Endothelial cell of umbilical vein (primary cell): ENCODE results near the gene ATG14. TPM values are rescaled to one million over a fixed set of nuclear protein-coding genes. Genes with fewer than 3 reads are reported as not detected.

ENCODE experiments used
- BruUV-seq: library from RNA; stranded (reverse); fragments of 400-500 nt; replicated peaks from 2 replicates; lab custom pipeline; 2021; lab: Mats Ljungman, UMichigan
- CTCF ChIA-PET: fragments of 300-600, 350-600 bp; sonication (Branson Sonifier 250); formaldehyde crosslinking; loops from one replicate; lab custom pipeline; 2021; ENCODE audit warnings: antibody characterized with exemption, inconsistent platforms; lab: Charles Lee
- POLR2A ChIA-PET: fragments of 300-600, 350-600 bp; sonication (Branson Sonifier 250); formaldehyde crosslinking; loops from one replicate; lab custom pipeline; 2021; ENCODE audit warnings: antibody characterized with exemption, inconsistent platforms; lab: Charles Lee
- DNase-seq: peaks from one replicate; pipeline ENCODE4 v3.0.0-alpha.2; 2011; ENCODE audit warnings: low read depth, low spot score
- FAIRE-seq: peaks from 2 replicates; lab custom pipeline; 2011; peaks lifted over from hg19 to GRCh38; lab: Jason Lieb, UNC
- H2AFZ ChIP-seq: 2 replicates; pipeline ENCODE4 v1.6.0; 2012; ENCODE audit warnings: low read depth, low read length, control low read depth, inconsistent platforms
- H3K27ac ChIP-seq: 2 replicates; pipeline ENCODE4 v1.5.1; 2011; ENCODE audit warnings: low read depth, mild to moderate bottlenecking, control low read depth, low read length, moderate library complexity; ENCODE audit not compliant: insufficient read depth
- H3K27me3 ChIP-seq, 2 experiments: 2 replicates each; pipeline versions ENCODE4 v1.6.0 to v1.6.1; 2011; ENCODE audit warnings: low read length in 2 of 2, mixed read lengths in 1 of 2; ENCODE audit not compliant: control insufficient read depth in 2 of 2, insufficient read depth in 2 of 2
- H3K36me3 ChIP-seq, 2 experiments: 2 replicates in 1 of 2; 3 replicates in 1 of 2; pipeline ENCODE4 v1.5.1; 2011; ENCODE audit warnings: low read length in 2 of 2, mild to moderate bottlenecking in 1 of 2, moderate library complexity in 1 of 2; ENCODE audit not compliant: control insufficient read depth in 2 of 2, insufficient read depth in 2 of 2; ENCODE audit errors: extremely low read depth in 1 of 2
- H3K4me1 ChIP-seq: 3 replicates; pipeline ENCODE4 v1.5.1; 2011; ENCODE audit warnings: mild to moderate bottlenecking, low read length; ENCODE audit not compliant: control insufficient read depth, insufficient read depth; ENCODE audit errors: extremely low read depth
- H3K4me2 ChIP-seq: 2 replicates; pipeline ENCODE4 v1.6.1; 2011; ENCODE audit warnings: low read length, control low read depth, mixed read lengths; ENCODE audit not compliant: insufficient read depth
- H3K4me3 ChIP-seq, 3 experiments: fragments of 200-600 bp in 1 of 3; sonication (generic), shearing (Covaris generic) in 1 of 3; replicated peaks in 1 of 3; 2 replicates each; pipeline ENCODE4 v1.5.1; 2011 to 2016; ENCODE audit warnings: control low read depth in 3 of 3, low read length in 3 of 3, mild to moderate bottlenecking in 2 of 3, inconsistent platforms in 1 of 3, low read depth in 1 of 3, moderate library complexity in 1 of 3; ENCODE audit not compliant: insufficient read depth in 1 of 3
- H3K79me2 ChIP-seq: 2 replicates; pipeline ENCODE4 v1.6.0; 2012; ENCODE audit warnings: low read length, inconsistent platforms; ENCODE audit not compliant: control insufficient read depth, insufficient read depth
- H3K9ac ChIP-seq: replicated peaks from 2 replicates; pipeline ENCODE3; 2011; ENCODE audit warnings: low read length, control low read depth; ENCODE audit not compliant: insufficient read depth; ENCODE audit errors: extremely low read depth
- H3K9me1 ChIP-seq: replicated peaks from 3 replicates; pipeline ENCODE4 v1.6.0; 2011; ENCODE audit warnings: mild to moderate bottlenecking, low read length; ENCODE audit not compliant: control insufficient read depth, insufficient read depth; ENCODE audit errors: extremely low read depth
- H3K9me3 ChIP-seq: replicated peaks from 2 replicates; pipeline ENCODE4 v1.5.1; 2012; ENCODE audit warnings: low read length, inconsistent platforms; ENCODE audit not compliant: control insufficient read depth, insufficient read depth
- H4K20me1 ChIP-seq: replicated peaks from 2 replicates; pipeline ENCODE3; 2011; ENCODE audit warnings: mild to moderate bottlenecking, low read length; ENCODE audit not compliant: control insufficient read depth, insufficient read depth; ENCODE audit errors: extremely low read depth
- EZH2 ChIP-seq: IDR thresholded peaks from 2 replicates; pipeline ENCODE4 v1.6.1; 2012; ENCODE audit warnings: borderline replicate concordance, low read depth, mild to moderate bottlenecking, moderate library complexity, low read length, inconsistent platforms; ENCODE audit not compliant: severe bottlenecking
- FOS ChIP-seq: IDR thresholded peaks from 2 replicates; pipeline ENCODE4 v1.6.1; 2011; ENCODE audit warnings: mild to moderate bottlenecking, low read length, moderate library complexity, borderline replicate concordance; ENCODE audit not compliant: insufficient read depth
- GATA2 ChIP-seq: IDR thresholded peaks from 2 replicates; pipeline ENCODE4 v1.7.0; 2011; ENCODE audit warnings: low read depth, mild to moderate bottlenecking, moderate library complexity, mixed read lengths, low read length; ENCODE audit not compliant: insufficient read length, insufficient read depth
- JUN ChIP-seq: IDR thresholded peaks from 2 replicates; pipeline ENCODE4 v1.6.1; 2011; ENCODE audit warnings: borderline replicate concordance, low read depth; ENCODE audit not compliant: insufficient read length, insufficient read depth
- MYC ChIP-seq: IDR thresholded peaks from one replicate; pipeline ENCODE4 v1.6.1; 2011; ENCODE audit warnings: mild to moderate bottlenecking, low read depth, low read length
- POLR2A ChIP-seq: IDR thresholded peaks from 2 replicates; pipeline ENCODE4 v1.6.1; 2012; ENCODE audit warnings: low read depth, mild to moderate bottlenecking, control low read depth, low read length
- POLR2AphosphoS5 ChIP-seq: IDR thresholded peaks from 2 replicates; pipeline ENCODE4 v1.6.1; 2012; ENCODE audit warnings: low read depth, mild to moderate bottlenecking, control low read depth, low read length, moderate library complexity; ENCODE audit not compliant: insufficient read depth
- dilution Hi-C: fragments of 300-500 bp; cut with MboI; formaldehyde crosslinking; loops from one replicate; pipeline ENCODE4 v1.15.0; 2019; ENCODE audit warnings: low sequenced_read_pairs; ENCODE audit not compliant: extremely low pct_ligation_motif_present
- intact Hi-C: fragments of 100-400 bp; cut with micrococcal nuclease; formaldehyde crosslinking; loops from one replicate; pipeline ENCODE4 v1.10.0; 2022
- polyA plus RNA-seq, 4 experiments: library from polyadenylated mRNA; depleted of rRNA in 3 of 4; stranded (reverse) in 3 of 4; unstranded in 1 of 4; fragments of >200 nt; gene quantifications; 2 replicates each; pipeline versions ENCODE4 v1.2.1 to v1.2.3, GENCODE V29; 2011 to 2012; ENCODE audit warnings: missing spikeins in 1 of 4
- total RNA-seq: library from RNA; stranded (reverse); gene quantifications from 2 replicates; pipeline ENCODE4 v1.2.3, GENCODE V29; 2021
- TF ChIP-seq, protein P1 (sequence below), 2 donors: IDR thresholded peaks; 1 replicate in 1 of 2; 2 replicates in 1 of 2; pipeline ENCODE4 v1.5.1; 2011; ENCODE audit warnings: low read length in 2 of 2, mild to moderate bottlenecking in 2 of 2, moderate library complexity in 2 of 2, control low read depth in 1 of 2, inconsistent platforms in 1 of 2, low read depth in 1 of 2; ENCODE audit not compliant: insufficient read depth in 1 of 2; ENCODE audit errors: extremely low read depth in 1 of 2

The ATG14 gene
- total and polyA plus RNA-seq, 2 donors (not counting 3 experiments of a cell fraction or from before 2014, with no cell fraction given) = 5.9 to 10.0 TPM

DNA sequence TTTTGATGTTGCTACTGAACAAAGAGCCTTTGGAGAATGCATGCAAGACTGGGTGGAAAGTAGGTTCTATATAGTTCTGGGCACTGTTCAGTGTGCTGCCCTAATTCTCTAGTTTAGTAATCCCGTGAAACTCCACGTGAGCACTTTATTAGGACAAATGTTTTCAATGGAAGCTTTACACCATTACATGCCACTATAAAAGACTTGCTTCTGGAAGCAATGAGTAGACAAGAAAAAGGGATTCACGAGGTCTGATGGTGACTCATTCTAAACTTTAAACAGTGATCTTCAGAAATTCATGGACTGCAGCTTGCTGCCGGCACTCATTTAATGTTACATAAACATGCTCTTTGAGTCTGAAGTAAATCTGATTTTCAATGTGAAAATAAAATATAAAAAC, 22.3 kb downstream of the ATG14 start:
- ChIA-PET CTCF (no interaction called here), POLR2A (interaction anchor here (0.7 kb wide), 1 partner anchor 364 kb away, joined by 3 read pairs; no protein-coding TSS in a partner anchor)
- Histone ChIP-seq H3K4me3 (no peak overlapping the region), H3K27ac (no peak overlapping the region), H3K4me2 (no peak overlapping the region), H3K9me1 (no peaks in the 10 kb centered on the region), H3K36me3 (peaks cover 0 to 7% of the 10 kb centered on the region in 2 experiments), H3K4me1 (no peaks in the 10 kb centered on the region), H3K9me3 (no peaks in the 10 kb centered on the region), H3K9ac (no peak overlapping the region), H2AFZ (no peak overlapping the region), H3K27me3 (no peaks in the 10 kb centered on the region), H4K20me1 (no peaks in the 10 kb centered on the region), H3K79me2 (no peaks in the 10 kb centered on the region)
- intact Hi-C loops = no loop called here
- BruUV-seq = no TSS peak
- TF ChIP-seq JUN = no peak
- TF ChIP-seq MYC = no peak
- no peak for TF ChIP-seq POLR2AphosphoS5
- TF ChIP-seq, protein P1, sequence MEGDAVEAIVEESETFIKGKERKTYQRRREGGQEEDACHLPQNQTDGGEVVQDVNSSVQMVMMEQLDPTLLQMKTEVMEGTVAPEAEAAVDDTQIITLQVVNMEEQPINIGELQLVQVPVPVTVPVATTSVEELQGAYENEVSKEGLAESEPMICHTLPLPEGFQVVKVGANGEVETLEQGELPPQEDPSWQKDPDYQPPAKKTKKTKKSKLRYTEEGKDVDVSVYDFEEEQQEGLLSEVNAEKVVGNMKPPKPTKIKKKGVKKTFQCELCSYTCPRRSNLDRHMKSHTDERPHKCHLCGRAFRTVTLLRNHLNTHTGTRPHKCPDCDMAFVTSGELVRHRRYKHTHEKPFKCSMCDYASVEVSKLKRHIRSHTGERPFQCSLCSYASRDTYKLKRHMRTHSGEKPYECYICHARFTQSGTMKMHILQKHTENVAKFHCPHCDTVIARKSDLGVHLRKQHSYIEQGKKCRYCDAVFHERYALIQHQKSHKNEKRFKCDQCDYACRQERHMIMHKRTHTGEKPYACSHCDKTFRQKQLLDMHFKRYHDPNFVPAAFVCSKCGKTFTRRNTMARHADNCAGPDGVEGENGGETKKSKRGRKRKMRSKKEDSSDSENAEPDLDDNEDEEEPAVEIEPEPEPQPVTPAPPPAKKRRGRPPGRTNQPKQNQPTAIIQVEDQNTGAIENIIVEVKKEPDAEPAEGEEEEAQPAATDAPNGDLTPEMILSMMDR (IDR thresholded peaks at IDR 0.05; ENCODE audit: extremely low read depth in 1 of 2, insufficient read depth in 1 of 2, low read depth in 1 of 2, low read length in 2 of 2) = no peak
- no peak for TF ChIP-seq FOS
- TF ChIP-seq GATA2 = no peak
- TF ChIP-seq POLR2A = no peak
- DNase-seq = no peak
- no peak for FAIRE-seq
- dilution Hi-C loops = no loop called here

DNA sequence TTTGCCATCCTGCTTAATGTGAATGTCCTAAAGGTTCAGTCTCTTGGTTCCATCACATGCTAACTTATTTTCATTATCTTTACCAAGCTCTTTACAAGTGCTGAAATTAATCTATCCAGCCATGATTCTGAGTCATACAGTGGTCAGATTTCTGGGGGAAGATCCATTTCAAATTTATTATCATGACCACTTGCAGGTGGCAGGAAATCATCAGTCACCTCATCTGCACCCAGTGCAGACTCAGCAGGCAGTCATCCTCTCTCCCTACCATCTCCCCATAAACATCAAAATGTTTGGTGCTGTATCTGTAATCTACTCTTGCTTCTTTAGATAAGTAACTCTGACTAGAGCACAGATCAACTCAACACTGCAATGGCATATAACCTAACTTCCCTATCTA, 23.5 kb downstream of the ATG14 start:
- no peak overlapping the region for H3K4me3 ChIP-seq
- H3K9me3 ChIP-seq = no peaks in the 10 kb centered on the region
- dilution Hi-C loops (no loop called here), intact Hi-C loops (no loop called here)
- no peak overlapping the region for H3K27ac ChIP-seq
- H3K36me3 ChIP-seq = peaks cover 0 to 10% of the 10 kb centered on the region in 2 experiments
- no peaks in the 10 kb centered on the region for H3K9me1 ChIP-seq
- CTCF ChIA-PET = interaction anchor here (1.0 kb wide), 1 partner anchor 13 kb away, joined by 3 read pairs; no protein-coding TSS in a partner anchor
- H3K79me2 ChIP-seq = no peaks in the 10 kb centered on the region
- H3K4me1 ChIP-seq = no peaks in the 10 kb centered on the region
- no peak overlapping the region for H3K4me2 ChIP-seq
- no peak overlapping the region for H2AFZ ChIP-seq
- FAIRE-seq (no peak), DNase-seq (no peak)
- TF ChIP-seq GATA2 (peak; percentile 48), FOS (peak; percentile 78), POLR2AphosphoS5 (no peak), EZH2 (no peak)
- H4K20me1 ChIP-seq = no peaks in the 10 kb centered on the region
- POLR2A ChIA-PET = no interaction called here
- no peaks in the 10 kb centered on the region for H3K27me3 ChIP-seq
- H3K9ac ChIP-seq = no peak overlapping the region
- no TSS peak for BruUV-seq
